Measurements from ENCODE around the gene KLHL29.
A peak's percentile ranks its signal among the peaks of the same experiment; 100 is the strongest.

KLHL29 gene

GRCh38 chr2:23449413-23449812 lies 64.4 kb downstream of the KLHL29 start:
- DNase-seq (ENCODE audit: low read depth) = no peak

DNA sequence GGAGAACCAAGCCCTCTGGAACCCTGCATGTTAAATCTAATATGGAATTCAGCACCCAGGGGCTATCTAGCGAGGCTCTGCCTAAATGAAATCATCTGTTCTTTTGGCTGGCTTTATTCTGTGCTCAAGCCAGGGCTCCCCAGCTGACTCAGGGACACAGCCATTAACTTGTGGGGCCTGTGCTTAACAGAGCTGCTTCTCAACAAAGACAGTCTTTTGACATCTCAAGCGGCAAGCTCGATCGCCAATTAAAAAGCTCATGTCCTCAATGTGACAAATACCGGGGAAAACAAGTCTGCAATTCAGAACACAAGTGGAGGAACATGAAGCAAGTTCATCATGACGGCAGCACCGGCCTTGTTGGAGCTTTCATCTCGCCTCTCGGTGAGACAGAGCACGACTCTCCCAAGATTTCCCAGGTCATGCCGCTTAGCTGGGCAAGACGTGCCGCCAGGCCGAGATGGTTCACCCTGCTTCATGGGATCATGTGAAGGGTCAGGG lies 64.9 kb downstream of the KLHL29 start:
- DNase-seq (ENCODE audit: low read depth) = no peak

GRCh38 chr2:23452372-23452771 lies 67.4 kb downstream of the KLHL29 start:
- no peak for DNase-seq (ENCODE audit: low read depth)

GRCh38 chr2:23452853-23453420 lies 68.0 kb downstream of the KLHL29 start:
- no peak for DNase-seq (ENCODE audit: low read depth)

GRCh38 chr2:23453432-23453831 lies 68.5 kb downstream of the KLHL29 start:
- no peak for DNase-seq (ENCODE audit: low read depth)

DNA sequence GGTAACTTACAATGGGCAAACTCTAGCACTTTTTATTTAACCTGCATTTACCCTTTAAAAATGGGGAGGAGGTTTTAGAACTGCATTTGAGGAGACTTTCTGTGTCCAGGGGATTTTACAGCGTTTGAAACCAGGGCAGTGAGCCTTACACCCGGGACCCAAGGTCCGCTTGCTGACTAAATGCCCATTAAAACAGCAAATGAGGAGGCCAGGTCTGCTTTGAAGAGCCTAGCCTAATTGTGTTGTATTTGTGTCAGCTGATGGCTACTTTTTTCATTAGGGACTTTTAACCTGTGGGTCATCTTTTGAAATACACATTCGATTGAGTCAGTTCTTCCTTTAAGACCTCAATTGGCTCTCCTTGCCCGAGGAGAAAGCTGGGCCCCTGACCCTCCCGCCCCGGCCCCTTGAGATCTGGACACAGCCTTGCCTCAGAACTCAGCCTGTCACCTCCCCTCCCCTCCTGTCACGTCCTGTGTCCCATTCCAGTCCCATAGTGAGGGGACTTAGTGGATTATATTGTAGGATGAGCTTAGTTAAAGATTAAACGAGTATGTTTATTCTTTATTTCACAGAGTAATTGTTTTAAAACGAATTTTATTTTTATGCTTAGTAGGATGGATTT lies 69.0 kb downstream of the KLHL29 start:
- DNase-seq (ENCODE audit: low read depth) = no peak

DNA sequence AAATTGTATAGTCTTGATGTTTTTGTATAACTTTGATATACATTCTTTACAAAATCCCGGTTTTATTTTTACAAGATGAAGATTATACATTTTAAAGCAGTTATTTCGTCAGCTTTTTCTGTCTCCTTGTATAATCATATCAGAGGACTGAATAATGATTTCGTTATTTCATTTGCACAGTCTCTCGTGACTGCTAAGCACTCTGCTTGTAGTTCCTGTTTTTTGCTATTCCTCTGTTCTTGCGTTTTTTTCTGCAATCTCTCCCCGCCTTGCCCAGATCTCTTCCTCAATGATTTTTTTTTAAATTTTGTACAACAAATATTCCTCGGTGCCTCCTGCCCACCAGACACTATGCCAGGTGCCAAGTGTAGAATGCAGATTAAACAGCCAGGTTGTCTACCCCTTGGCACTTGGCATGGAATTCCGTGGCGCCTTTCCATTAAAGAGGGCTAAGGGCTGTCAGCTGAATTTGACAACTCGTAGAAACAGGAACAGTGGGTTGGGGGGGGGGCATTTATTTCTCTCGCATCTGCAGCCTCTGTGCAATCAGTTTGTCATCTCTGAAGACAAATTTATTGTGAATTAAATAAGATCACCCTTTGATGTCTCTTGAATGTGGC lies 69.6 kb downstream of the KLHL29 start:
- DNase-seq (ENCODE audit: low read depth) = no peak

DNA sequence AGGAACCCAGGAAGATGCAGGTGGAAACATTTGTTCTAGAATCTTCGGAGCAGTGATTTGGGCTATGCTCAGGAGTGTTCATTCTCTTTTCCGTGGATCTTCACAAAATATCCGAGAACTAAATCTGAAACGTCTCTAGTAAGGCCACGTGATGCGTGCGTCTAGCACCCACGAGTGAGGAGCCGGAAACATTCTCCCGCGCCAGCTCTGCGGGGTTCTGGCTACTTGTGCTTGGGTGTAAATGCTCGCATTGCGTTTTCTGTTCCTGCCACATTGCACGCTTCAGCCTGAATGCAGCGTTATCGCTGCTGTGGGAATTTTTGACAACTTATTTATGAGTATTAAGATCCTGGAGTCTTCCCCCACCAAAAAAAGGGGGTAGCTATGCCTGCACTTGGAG lies 71.4 kb downstream of the KLHL29 start:
- no peak for DNase-seq (ENCODE audit: low read depth)

- no peak for DNase-seq (ENCODE audit: low read depth)
Measured at GRCh38 chr2:23456881-23457760, 72.1 kb downstream of the KLHL29 start.

GRCh38 chr2:23457990-23458682 lies 73.2 kb downstream of the KLHL29 start:
- DNase-seq (ENCODE audit: low read depth) = no peak

GRCh38 chr2:23459032-23459431 lies 74.1 kb downstream of the KLHL29 start:
- DNase-seq (ENCODE audit: low read depth) = no peak

DNA sequence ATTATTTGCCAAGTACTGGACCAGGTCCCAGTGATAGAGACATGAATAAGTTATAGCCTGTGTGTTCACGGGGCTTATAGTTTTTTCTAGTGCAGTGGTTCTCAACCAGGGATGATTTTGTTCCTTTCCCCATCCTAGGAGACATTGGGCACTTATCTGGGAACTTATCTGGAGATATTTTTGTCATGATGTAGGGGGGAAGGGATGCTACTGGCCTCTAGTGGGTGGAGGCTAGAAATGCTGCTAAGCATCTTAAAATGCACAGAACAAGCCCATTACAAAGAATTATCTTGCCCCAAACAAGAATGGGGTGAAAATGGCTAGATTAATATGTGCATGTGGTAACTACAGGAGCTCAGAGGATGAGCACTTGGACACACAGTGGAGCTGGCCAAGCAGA lies 75.2 kb downstream of the KLHL29 start:
- DNase-seq (ENCODE audit: low read depth) = peak; percentile 35

- no peak for DNase-seq (ENCODE audit: low read depth)
Measured at GRCh38 chr2:23460993-23461392, 76.0 kb downstream of the KLHL29 start.

GRCh38 chr2:23464156-23464555 lies 79.2 kb downstream of the KLHL29 start:
- DNase-seq (ENCODE audit: low read depth) = no peak

DNA sequence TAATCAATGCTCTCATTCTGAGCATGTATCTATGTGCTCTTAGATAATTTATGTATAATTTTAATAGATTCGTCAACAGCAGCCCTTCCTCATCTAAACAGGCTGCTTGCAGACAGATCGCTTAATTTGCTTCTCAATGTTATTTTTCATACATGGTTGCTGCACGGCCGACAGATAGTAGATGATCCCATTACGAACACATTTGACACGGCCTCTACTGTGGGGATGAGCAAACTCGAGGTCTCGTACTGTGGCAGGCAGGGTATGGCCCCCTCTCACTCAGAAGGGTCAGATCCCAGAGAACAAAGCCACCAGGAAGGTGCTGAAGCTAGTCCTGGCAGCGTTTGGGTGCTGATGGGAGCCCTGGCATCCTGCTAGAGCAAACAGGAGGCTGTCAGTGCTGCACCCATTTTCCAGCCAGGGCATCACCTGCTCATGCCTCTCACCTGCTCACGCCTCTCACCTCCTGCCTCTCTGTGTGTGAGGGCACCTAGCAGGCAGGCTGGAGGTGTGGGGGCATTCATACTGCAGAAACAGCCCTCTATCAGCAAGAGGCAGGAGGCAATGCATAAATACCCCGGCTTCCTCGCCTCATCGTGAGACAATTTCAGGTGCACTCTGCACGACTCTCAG lies 80.0 kb downstream of the KLHL29 start:
- no peak for DNase-seq (ENCODE audit: low read depth)

GRCh38 chr2:23465936-23466335 lies 81.0 kb downstream of the KLHL29 start:
- peak; percentile 28 for DNase-seq (ENCODE audit: low read depth)

DNA sequence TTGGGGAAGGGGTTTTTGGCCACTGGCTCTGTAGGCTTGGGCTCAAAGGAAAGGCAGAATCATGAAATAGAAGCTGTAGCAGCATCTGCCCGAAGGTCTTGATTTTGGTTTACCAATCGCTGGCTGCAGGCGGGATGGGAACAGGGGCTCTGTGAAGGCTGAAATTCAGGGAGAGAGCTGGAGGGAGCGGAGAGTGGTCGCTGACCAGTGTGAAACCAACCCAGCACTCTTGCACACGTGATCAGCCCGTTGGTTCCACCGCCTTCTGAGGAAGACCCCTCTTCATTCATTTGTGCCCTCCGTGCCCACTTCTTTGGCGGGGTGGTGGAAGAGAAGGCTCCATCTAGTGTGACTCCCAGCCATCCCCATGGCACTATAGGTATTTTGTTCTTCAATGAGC lies 82.6 kb downstream of the KLHL29 start:
- DNase-seq (ENCODE audit: low read depth) = no peak

GRCh38 chr2:23468474-23469141 lies 83.6 kb downstream of the KLHL29 start:
- no peak for DNase-seq (ENCODE audit: low read depth)

DNA sequence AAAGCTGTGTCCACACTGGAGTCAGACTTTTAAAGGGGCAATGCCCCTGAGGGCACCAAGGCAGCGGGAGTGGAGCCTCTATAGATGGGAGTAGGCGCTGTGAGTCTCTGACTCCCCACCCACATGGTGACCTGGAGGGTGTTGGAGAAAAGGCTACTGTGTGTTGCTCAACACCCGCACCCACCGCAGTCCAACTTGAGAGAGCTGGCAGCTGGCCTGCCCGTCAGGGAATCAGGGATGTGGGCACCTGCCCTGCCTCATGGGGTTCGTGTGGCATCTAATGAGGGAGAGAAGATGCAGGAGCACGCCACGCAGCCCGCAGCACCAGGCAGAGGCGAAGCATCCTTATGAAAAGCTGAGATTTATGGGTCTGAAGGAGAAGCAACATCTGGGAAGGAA lies 84.2 kb downstream of the KLHL29 start:
- DNase-seq (ENCODE audit: low read depth) = no peak

GRCh38 chr2:23475036-23475435 lies 90.1 kb downstream of the KLHL29 start:
- no peak for DNase-seq (ENCODE audit: low read depth)

DNA sequence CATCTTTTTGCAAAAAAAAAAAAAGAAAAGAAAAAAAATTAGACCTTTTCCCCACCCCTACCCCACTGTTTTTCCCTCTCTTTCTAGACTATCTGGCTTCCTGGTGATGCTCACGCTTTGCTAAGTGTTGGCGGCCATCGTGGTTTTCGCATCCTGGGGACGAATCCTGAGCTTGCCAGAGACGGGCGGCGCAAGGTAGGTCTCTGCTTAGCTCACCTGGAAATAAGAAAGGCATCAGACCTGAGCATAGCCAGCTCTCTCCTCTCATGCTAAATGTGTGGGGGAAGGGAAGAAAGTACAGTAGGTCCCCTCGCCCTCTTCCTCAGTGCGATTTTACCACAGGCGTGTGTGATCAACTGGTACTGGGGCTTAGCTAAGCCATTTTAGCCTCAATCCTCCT lies 90.5 kb downstream of the KLHL29 start:
- DNase-seq (ENCODE audit: low read depth) = no peak
